IPS-18c (cell line): ENCODE data around the gene INSRR.

Source experiments
- H3K4me3 ChIP-seq: 2 replicates; pipeline ENCODE4 v1.7.0; 2013; ENCODE audit warnings: low read depth, mild to moderate bottlenecking, low read length, moderate library complexity; ENCODE audit not compliant: insufficient read depth
- H3K9me3 ChIP-seq: one replicate; pipeline ENCODE4 v1.6.1; 2013; ENCODE audit warnings: mild to moderate bottlenecking, low read length, moderate library complexity; ENCODE audit not compliant: control insufficient read depth, insufficient read depth

INSRR gene

DNA sequence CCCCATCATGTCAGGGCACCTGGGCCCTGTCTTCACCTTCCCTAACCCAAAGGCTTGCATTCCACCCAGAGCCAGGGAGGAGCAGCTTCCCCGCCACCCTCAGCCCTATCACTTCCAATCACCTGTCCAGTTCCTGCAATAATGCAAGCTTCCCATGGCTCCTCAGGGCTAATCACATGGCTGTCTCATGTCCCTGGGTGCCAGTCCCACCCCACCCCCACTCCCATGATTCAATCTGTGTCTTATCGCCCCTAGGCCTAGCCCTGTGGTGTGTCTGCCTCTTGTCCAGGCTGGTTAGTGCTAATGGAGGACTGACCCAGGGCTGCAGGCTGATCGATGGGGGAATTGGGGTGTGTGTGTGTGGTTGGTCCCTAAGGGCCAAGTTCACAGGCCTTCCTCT, 23.6 kb upstream of the INSRR start:
- Histone ChIP-seq H3K9me3 (peaks cover 2% of the 10 kb centered on the region), H3K4me3 (no peak overlapping the region)

DNA sequence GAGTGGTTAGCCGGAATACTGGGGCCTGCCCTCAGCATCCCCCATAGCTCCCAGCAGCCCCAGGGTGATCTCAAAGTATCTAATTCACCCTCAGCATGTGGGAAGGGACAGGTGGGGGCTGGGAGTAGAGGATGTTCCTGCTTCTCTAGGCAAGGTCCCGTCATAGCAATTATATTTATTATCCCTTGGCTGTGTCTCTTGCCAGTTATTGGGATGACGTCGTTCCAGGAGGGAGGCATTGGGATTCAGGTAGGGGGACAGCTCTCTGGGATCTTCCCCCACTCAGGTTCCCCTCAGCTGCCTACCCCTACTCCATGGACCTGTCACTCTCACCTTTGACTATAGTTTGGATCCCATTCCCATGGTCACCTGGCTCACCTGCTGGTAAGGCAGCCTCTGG, 22.7 kb upstream of the INSRR start:
- Histone ChIP-seq H3K4me3 (no peak overlapping the region), H3K9me3 (peaks cover 2% of the 10 kb centered on the region)

DNA sequence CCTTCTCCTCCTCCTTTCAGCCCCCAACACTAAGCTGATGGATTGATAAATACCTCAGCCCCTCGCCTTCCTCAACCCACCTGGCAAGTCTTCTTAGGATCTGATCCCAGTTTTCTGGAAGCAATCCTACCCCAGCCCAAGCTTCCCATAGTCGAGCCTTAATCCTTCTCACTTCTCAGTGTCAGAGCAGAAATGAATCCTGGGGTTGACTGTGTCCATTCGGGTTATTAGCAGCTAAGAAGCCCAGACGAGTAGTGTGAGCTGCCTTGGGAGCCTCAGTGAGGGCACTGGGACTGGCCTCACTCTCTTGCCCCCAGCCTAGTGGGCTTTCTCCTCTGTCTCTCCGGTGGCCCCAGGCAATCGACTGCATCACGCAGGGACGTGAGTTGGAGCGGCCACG, 22.2 kb upstream of the INSRR start:
- Histone ChIP-seq H3K9me3 (peaks cover 2% of the 10 kb centered on the region), H3K4me3 (no peak overlapping the region)

DNA sequence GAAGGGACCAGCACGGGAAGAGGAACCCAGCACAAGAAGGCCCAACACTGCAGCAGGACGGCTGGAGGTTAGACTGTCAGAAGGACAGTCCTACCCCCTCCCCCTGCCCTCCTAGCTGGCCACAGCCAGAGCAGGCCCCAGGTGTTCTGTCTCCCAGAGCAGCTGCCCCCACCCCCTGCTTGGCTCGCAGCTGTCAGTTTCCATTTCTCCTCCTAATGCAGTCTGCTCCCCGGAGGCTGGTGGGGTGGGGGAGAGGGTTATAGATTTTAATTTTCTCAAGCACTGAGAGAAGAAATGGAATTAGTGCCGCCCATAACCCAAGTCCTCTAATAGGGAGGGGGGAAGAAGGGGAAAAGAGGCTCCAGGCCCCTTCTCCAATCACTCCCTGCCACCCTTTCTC, 21.6 kb upstream of the INSRR start:
- peaks cover 2% of the 10 kb centered on the region for H3K9me3 ChIP-seq
- H3K4me3 ChIP-seq, result no peak overlapping the region

DNA sequence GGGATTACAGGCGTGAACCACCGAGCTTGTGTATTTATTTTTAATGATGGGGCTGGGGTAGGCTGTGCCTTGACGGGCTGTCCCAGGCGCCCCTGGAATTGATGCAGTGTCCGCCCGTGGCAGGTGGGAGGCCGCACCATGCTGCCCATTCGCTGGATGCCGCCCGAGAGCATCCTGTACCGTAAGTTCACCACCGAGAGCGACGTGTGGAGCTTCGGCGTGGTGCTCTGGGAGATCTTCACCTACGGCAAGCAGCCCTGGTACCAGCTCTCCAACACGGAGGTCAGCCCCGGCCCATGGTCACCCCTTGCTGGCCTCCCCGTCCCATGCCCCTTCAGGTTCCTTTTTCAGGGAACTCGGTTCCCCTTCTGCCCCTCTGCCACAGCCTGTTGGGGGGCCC, 21.0 kb upstream of the INSRR start:
- no peak overlapping the region for H3K4me3 ChIP-seq

DNA sequence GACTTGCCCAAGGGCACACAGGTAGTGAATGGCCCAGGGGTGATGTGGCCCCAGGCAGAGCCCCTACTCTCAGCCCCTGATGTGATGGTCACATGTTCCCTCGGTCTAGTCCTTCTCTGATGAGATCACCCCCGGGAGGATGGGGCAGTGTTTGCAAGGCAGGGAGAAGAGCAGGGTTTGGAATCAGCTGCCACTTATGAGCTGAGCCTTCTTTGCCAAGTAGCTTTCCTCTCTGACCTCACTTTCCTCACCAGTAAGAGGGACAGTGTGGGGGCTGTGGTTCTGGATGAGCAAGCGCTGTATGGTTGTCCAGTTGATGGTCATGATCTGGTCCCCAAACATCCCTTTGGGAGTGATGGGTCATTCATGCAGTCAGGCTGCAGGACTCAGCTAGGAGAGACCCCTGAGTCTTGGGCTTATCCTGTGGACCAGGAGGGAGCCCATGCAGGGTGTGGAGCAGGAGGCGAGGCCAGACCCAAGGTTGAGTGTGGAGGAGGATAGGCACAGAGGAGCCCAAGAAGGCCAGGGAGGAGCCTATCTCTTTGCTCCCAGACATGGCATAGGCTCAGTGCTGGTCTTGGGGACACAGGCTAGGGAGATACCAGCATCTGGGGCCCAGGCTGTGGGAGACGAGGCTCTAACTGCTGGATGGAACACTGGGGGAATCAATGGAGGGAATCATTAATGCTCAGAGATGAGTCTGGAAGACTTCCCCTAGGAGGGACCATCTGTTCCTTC, 18.7 kb upstream of the INSRR start:
- H3K4me3 ChIP-seq, result no peak overlapping the region

More for the DNA sequence above, 21.0 kb upstream of the INSRR start:
- H3K9me3 ChIP-seq, result peaks cover 2% of the 10 kb centered on the region

DNA sequence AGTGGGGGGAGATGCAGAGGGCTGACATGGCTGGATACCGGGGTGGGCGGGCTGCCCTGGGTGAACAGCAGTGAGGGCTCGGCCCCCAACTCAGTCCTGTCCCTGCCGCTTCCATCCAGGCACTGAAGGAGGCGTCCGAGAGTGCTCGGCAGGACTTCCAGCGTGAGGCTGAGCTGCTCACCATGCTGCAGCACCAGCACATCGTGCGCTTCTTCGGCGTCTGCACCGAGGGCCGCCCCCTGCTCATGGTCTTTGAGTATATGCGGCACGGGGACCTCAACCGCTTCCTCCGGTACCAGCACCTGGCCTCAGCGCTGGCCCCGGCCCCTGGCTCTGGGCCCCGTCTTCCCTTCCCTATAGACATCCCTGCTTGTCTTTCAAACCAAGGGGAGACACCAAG, 17.4 kb upstream of the INSRR start:
- Histone ChIP-seq H3K4me3 (no peak overlapping the region), H3K9me3 (peaks cover 2% of the 10 kb centered on the region)

More for the DNA sequence above, 18.7 kb upstream of the INSRR start:
- peaks cover 2% of the 10 kb centered on the region for H3K9me3 ChIP-seq

DNA sequence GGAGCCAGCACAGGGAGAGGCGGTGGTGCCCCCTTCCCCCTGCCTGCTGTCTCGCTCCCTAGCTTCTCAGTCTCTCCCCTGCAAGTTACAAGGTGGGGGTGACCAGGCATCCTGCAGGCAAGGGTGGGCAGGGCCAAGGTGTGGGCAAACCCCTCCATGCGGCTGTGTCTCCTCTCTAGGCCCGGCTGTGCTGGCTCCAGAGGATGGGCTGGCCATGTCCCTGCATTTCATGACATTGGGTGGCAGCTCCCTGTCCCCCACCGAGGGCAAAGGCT, 16.4 kb upstream of the INSRR start:
- Histone ChIP-seq H3K4me3 (no peak overlapping the region), H3K9me3 (peaks cover 2% of the 10 kb centered on the region)

DNA sequence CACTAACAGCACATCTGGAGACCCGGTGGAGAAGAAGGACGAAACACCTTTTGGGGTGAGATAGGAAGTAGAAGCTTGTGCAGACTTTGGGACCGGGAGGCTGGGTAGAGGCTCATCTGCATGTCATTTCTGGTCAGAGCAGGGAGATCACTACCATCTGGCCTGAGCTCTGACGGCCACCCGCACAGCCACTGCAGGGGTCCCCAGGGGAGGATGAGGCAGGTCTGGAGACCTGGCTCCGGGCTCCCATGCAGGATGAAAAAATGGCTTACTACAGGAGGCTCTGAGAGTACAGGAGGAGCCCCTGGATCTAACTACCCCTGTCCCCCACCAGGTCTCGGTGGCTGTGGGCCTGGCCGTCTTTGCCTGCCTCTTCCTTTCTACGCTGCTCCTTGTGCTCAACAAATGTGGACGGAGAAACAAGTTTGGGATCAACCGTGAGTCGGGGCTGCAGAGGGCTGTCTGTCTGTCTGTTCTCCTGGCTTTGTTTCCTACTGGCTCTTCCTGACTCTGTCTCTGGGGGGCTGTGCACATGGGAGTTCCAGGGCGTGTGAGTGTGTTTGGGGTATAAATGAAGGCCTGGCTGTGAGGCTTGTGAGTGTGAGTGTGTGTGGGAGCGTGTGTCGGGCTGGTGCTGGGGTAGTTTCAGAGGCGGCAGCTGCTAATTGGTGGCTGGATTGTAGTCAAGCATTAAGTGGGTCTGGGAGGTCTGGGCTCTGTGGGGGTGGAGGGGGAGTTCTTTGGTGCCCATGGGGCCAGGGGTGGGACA, 15.8 kb upstream of the INSRR start:
- H3K4me3 ChIP-seq, result no peak overlapping the region
- peaks cover 2% of the 10 kb centered on the region for H3K9me3 ChIP-seq

DNA sequence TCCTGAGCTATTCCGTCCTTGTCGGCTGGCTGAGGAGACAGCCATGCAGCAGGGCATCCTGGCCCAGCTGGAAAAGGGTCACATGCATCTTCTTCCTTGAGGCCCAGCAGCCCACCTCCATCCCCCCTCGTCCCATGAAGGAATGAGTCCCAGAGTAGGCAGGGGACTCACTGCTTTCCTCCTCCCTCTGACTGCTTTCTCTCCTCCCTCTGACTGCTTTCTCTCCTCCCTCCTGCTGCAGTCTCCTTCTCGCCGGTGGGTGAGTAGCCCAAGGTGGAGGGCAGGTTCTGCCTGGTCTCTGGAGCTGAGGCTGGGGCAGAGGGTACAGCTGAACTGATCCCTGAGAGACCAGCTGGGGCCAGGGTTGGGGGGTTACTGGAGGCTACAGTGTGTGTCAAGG, 15.2 kb upstream of the INSRR start:
- H3K4me3 ChIP-seq, result no peak overlapping the region
- peaks cover 2% of the 10 kb centered on the region for H3K9me3 ChIP-seq

DNA sequence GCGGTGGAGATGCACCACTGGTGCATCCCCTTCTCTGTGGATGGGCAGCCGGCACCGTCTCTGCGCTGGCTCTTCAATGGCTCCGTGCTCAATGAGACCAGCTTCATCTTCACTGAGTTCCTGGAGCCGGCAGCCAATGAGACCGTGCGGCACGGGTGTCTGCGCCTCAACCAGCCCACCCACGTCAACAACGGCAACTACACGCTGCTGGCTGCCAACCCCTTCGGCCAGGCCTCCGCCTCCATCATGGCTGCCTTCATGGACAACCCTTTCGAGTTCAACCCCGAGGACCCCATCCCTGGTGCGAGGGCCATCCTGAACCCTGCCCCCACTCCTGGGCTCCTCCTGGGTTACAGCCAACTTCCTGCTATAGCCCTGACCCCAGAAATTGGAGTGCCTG, 14.7 kb upstream of the INSRR start:
- no peak overlapping the region for H3K4me3 ChIP-seq
- peaks cover 2% of the 10 kb centered on the region for H3K9me3 ChIP-seq

DNA sequence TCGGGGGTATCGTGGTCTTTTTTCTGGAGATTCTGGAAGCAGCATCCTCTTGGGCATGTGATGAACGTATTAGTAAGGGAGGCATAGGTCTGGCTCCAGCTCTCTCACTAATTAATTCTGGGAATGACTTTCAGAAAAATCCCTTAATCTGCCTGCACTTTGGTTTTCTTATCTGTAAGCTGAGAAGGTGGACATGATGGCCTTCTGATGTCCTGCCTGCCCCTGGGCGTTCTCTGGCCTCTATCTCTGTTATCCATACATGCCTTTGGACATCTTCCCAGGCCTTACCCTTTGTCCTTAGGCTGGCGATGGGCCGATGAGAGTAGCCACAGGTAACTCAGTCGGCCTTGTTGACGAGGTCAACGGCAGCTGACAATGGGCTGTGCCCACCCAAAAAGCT, 10.5 kb upstream of the INSRR start:
- no peak overlapping the region for H3K4me3 ChIP-seq
- no peaks in the 10 kb centered on the region for H3K9me3 ChIP-seq

DNA sequence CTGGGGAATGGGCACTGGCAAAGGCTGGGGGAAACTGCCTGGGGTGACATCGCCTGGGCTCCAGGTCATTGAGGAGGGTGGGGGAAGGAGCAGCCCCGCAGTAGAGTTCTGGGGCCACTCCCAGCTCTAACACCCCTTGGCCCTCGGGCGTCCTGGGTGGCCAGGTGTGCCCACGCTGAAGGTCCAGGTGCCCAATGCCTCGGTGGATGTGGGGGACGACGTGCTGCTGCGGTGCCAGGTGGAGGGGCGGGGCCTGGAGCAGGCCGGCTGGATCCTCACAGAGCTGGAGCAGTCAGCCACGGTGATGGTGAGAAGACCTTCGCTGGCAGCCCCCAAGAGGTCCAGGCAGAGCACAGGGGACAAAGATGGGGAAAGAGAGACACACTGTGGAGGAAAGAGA, 9.4 kb upstream of the INSRR start:
- no peaks in the 10 kb centered on the region for H3K9me3 ChIP-seq
- no peak overlapping the region for H3K4me3 ChIP-seq

DNA sequence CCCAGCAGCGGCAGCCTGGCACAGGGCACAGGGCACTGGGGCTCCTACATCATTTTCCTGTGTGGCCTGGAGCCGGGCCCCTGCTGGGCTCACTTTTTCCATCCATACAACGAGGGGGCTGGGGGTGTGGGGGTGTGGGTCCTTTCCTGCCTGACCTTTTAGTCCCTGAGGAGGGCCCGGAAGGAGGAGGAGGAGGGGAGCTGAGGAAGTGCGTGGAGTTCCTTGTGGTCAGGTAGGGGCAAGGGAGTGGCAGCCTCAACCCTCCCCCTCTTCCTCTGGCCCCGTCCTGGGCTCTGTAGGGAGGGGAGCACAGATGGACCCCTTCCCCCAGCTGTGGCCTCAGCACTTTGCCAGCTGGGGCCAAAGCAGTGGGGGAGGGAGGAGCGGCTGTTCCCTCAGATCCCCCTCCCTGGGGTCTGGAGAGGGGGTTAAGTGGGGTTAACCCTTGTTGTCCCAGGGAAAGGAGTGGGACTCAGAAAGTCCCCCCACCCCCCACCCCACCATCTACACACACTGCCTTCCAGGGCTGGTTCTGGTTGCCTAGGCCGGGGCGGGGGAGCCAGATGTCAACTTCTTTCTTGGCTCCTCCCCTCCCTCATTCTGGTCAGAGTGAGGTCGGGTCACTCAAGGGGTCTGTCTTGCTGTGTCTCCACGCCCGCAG, 7.5 kb upstream of the INSRR start:
- Histone ChIP-seq H3K9me3 (no peaks in the 10 kb centered on the region), H3K4me3 (no peak overlapping the region)

DNA sequence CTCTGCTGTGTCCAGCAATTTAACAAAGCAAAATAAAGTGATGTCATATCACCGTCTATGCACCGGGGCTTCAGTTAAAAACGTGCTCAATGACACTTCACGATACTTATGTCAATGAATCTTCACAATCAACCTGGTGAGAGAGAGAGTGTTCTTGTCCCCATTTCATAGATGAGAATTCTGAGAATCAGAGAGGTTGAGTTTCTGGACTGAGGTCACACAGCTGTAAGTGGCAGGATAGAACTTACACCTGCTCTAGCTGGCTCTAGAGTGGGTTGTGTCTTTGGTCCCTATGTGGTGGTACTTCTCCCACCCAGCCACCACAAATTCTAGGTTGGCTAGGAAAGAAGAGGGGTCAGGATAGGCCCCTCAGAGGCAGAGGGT, 6.9 kb upstream of the INSRR start:
- no peak overlapping the region for H3K4me3 ChIP-seq

DNA sequence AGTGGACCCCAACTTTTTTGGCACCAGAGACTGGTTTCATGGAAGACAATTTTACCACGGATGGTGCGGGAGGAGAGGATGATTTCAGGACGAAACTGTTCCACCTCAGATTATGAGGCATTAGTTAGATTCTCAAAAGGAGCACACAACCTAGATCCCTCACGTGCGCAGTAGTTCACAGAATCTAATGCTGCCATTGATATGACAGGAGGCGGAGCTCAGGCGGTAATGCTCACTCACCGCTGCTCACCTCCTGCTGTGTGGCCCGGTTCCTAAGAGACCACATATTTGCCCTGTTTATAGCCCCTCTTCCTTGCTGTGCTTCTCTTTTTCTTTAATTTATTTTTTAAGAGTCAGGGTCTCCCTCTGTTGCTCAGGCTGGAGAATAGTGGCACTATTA, 6.3 kb upstream of the INSRR start:
- H3K9me3 ChIP-seq, result no peaks in the 10 kb centered on the region
- H3K4me3 ChIP-seq, result no peak overlapping the region

More for the DNA sequence above, 6.9 kb upstream of the INSRR start:
- no peaks in the 10 kb centered on the region for H3K9me3 ChIP-seq

DNA sequence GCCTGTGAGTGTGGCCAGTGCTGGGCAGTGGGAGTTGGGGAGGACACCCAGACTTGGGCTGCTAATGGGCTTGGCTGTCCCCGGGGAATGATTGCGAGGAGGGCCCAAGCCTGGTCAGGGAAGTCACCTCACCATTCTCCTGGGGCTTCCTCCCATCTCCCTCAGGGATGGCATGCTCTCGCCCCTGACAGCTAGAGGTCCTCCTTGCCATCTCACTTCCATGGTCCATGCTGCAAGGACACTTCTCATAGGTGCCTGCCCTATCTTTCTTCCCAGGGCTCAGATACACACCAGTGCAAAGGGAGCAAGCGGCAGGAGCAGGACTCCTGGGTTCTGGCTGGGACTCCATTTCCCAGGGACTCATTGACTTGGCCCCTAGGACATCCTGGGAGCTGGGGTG, 5.9 kb upstream of the INSRR start:
- H3K4me3 ChIP-seq, result no peak overlapping the region
- H3K9me3 ChIP-seq, result no peaks in the 10 kb centered on the region

DNA sequence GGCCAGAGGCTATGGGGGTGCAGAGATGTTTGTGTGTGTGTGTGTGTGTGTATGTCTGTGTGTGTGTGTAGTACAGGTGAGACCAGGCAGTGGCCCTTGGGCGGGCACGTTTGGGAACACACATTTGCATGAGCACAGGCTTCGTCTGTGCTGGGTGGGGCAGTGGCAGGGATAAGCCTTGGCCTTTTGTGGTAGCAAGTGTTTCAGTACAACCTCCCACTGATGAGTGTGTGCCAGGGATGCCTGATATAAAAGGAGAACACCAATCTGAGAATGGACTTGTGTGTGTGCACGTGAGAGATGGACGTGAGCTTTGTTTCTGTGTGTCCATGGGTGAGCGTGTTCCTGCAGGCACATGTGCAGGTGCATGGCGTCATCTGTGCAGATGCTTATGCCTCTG, 4.7 kb upstream of the INSRR start:
- Histone ChIP-seq H3K4me3 (no peak overlapping the region; the same call in 1 of the 2 replicates), H3K9me3 (no peaks in the 10 kb centered on the region)
